CD1c-positive myeloid dendritic cell (primary cell): ENCODE measurements around the gene CD44.
"Not testable (repeated sequence)": the region's sequence is repeated elsewhere in the genome, so short reads cannot be mapped to it uniquely, and the experiment has no call there.

ENCODE experiments used
- DNase-seq: peaks from one replicate; pipeline ENCODE4 v3.0.0-alpha.2; 2016; ENCODE audit errors: extremely low spot score

Gene CD44

GRCh38 chr11:35211952-35212351 is 73.0 kb downstream of the CD44 start:
- DNase-seq: peak; percentile 95

GRCh38 chr11:35214226-35214770 is 75.3 kb downstream of the CD44 start:
- no peak for DNase-seq

- peak; percentile 93 for DNase-seq
These were observed 75.8 kb downstream of the CD44 start for GRCh38 chr11:35214792-35215193.

- no peak for DNase-seq
These were observed 77.0 kb downstream of the CD44 start for GRCh38 chr11:35215945-35216344.

- no peak for DNase-seq
These were observed 78.1 kb downstream of the CD44 start for GRCh38 chr11:35216962-35217678.

- DNase-seq: no peak
These were observed 80.0 kb downstream of the CD44 start for GRCh38 chr11:35218956-35219355.

- no peak for DNase-seq
These were observed 84.4 kb downstream of the CD44 start for GRCh38 chr11:35223371-35223796.

- DNase-seq: no peak
These were observed 85.0 kb downstream of the CD44 start for GRCh38 chr11:35223991-35224390.

GRCh38 chr11:35225946-35226520 is 87.1 kb downstream of the CD44 start:
- no peak for DNase-seq

- not testable (repeated sequence) for DNase-seq
These were observed 87.8 kb downstream of the CD44 start for GRCh38 chr11:35226756-35227155.

GRCh38 chr11:35227576-35228327 is 88.8 kb downstream of the CD44 start:
- peak; percentile 90 for DNase-seq

- DNase-seq: no peak
These were observed 89.4 kb downstream of the CD44 start for GRCh38 chr11:35228328-35228725.

- no peak for DNase-seq
These were observed 91.4 kb downstream of the CD44 start for GRCh38 chr11:35230388-35230787.

- DNase-seq: no peak
These were observed 92.3 kb downstream of the CD44 start for GRCh38 chr11:35231076-35231860.

- no peak for DNase-seq
These were observed 93.9 kb downstream of the CD44 start for GRCh38 chr11:35232891-35233330.

GRCh38 chr11:35233518-35233917 is 94.5 kb downstream of the CD44 start:
- DNase-seq: no peak

- no peak for DNase-seq
These were observed 95.6 kb downstream of the CD44 start for GRCh38 chr11:35234460-35235156.

- no peak for DNase-seq
These were observed 96.1 kb downstream of the CD44 start for GRCh38 chr11:35235157-35235468.

GRCh38 chr11:35235498-35235897 is 96.5 kb downstream of the CD44 start:
- DNase-seq: no peak

- DNase-seq: peak; percentile 56
These were observed 97.1 kb downstream of the CD44 start for GRCh38 chr11:35235936-35236666.

- peak; percentile 88 for DNase-seq
These were observed 97.7 kb downstream of the CD44 start for GRCh38 chr11:35236667-35237003.
